GM18498 (cell line): Measurements from ENCODE around the gene PKNOX2.

Experiments used
- ATAC-seq: cut with Tn5 transposase; IDR thresholded peaks from one replicate; pipeline ENCODE4 v1.9.1; 2021; ENCODE audit warnings: mild to moderate bottlenecking, moderate library complexity; ENCODE audit not compliant: unreplicated experiment

The PKNOX2 gene, protein sequence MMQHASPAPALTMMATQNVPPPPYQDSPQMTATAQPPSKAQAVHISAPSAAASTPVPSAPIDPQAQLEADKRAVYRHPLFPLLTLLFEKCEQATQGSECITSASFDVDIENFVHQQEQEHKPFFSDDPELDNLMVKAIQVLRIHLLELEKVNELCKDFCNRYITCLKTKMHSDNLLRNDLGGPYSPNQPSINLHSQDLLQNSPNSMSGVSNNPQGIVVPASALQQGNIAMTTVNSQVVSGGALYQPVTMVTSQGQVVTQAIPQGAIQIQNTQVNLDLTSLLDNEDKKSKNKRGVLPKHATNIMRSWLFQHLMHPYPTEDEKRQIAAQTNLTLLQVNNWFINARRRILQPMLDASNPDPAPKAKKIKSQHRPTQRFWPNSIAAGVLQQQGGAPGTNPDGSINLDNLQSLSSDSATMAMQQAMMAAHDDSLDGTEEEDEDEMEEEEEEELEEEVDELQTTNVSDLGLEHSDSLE

DNA sequence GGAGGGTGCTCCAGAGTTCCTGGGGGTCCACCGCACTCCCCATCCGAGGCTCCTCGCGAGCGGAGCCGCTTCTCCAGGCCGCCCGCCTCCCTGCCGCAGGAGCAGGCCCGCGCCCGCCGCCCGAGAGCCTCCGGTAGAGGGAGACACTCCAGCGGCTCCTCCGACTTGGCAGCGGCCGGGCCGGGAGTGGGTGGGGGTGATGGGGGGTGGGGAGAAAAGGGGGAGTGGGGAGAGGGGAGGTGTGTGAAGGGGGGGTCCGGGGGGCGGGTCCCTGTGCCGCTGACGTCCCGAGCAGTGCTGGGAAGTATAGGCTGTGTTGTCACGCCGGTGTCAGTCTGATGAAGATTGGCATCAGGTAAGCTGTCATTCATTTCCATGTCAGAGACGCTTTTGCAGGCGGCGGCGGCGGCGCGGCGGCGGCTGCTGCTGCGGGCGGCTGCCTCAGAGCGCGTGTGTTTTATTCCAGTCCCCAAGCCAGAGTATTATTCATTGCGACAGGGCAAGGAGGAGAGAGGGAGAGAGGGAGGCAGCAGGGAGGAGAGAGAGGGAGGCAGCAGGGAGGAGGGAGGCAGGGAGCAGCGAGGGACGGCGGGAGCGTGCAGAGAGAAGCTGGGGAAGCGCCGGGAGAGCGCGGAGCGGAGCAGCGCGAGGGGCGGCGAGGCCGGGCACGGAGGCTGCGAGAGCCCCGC is at the start of gene PKNOX2:
Gene PKNOX2, plus strand, starts transcription at position 330 of the 689 bp plus-strand sequence. CDS start 186,555 bp downstream, outside the sequence.
- peak; percentile 61 for ATAC-seq

DNA sequence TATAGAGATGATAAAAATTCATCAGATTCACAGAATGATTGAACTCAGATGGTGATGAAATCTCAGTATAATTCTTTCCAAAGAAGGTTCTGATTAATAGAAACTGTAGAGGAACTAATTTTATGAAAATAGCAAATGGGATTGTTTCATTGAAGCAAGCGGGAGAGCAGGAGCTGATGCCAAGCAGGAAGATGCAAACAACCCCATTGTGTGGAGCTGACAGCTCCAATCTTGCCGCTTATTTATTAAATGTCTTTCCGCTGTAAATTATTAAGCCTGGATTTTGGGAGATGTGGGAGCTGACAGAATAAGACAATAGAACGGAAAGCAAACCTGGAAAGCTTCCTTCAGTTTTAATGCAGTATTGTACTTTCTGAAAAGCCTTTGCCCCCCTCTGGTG is 47.1 kb upstream of the PKNOX2 start:
- ATAC-seq, result no peak

DNA sequence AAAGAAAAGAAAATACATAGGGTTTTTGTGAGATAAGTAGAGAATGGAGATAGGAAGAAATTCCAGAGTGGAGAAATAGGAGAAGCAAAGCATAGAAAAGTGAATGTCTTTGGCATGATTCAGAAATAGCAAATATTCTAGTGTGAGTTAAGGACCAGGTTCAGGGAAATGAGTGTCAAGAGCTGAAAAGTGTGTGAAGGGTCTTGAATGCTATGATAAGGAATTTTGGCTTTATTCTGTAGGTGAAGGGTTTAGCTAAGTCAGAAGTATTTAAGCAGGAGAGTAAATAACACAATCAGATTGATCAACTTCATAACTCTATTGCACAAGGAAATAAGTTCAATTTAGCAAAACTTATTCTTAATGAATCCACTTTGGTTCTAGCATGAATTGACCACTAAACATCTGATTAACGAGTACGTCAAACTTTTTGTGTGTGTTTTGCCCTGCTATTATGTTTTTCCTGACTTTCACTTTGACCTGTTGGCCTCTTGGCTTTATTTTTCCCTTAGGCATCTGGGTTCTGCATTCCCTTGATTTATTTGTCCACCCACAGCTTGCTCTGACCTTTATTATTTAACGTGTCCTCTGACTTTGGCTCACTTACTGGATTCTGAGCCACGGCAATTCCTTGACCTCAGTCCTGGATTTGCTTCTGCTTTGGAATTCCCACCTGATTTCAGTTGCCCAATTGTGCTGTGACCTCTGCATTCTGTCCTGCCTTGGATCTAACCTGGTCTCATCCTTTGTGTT is 41.2 kb upstream of the PKNOX2 start:
- no peak for ATAC-seq

DNA sequence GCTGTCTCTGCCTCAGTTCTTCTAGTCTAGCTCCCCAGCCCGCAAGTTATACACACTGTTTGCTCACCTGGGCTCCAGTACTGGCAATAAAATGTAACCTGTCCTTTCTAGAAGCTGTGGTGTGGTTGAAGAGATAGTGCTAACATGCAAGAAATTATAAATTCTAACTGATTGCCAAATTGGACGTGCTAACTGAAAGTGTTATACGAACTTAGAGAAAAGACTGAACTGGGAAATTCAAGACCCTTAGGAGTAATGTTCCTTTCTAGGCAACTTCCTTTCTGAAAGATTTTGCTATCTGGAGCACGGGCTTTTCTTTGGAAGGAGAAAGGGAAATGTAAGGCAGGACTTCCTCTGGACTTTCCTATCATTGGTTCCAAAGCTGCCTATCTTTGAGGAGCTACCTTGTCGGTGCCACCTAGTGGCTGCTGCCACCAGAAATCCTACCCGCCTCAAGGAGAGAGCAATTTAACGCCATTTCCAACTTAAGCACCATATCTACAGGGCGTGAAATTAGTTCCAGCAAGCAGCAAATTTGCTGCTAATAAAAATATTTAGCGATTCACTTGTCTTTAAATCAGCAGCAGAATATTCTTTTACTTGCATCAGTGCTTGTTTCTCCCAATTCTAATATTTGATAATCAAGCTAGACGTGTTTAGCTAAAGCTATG is 40.5 kb upstream of the PKNOX2 start:
- ATAC-seq, result peak; percentile 80

DNA sequence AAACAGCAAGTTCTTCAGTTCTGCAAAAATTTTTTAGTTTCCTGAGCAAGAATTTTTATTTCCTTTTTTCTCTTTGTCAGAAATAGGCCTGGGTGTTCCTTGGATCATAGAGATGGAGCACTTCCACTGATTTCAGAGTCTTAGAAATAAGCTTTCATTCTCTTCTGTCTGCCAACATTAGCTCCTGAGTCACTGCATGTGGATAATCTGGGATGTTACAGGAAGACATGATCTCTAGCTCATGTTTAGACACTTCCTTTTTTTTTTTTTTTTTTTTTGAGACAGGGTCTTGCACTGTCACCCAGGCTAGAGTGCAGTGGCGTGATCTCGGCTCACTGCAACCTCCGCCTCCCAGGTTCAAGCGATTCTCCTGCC is 39.9 kb upstream of the PKNOX2 start:
- no peak for ATAC-seq

DNA sequence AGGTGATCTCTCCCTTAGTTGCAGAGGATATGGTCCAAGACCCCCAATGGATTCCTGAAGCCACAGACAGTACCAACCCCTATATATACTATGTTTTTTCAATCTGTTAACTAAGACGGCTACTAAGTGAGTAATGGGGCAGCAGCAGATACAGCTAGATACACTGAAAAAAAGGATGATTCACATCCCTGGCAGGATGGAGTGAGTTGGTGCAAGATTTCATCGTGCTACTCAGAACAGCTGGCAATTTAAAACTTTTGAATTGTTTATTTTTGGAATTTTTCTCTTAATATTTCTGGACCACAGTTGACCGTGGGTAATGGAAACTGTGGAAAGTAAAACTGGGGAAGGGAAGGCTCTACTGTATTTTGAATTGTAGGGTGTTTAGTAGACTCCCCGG is 36.1 kb upstream of the PKNOX2 start:
- no peak for ATAC-seq

DNA sequence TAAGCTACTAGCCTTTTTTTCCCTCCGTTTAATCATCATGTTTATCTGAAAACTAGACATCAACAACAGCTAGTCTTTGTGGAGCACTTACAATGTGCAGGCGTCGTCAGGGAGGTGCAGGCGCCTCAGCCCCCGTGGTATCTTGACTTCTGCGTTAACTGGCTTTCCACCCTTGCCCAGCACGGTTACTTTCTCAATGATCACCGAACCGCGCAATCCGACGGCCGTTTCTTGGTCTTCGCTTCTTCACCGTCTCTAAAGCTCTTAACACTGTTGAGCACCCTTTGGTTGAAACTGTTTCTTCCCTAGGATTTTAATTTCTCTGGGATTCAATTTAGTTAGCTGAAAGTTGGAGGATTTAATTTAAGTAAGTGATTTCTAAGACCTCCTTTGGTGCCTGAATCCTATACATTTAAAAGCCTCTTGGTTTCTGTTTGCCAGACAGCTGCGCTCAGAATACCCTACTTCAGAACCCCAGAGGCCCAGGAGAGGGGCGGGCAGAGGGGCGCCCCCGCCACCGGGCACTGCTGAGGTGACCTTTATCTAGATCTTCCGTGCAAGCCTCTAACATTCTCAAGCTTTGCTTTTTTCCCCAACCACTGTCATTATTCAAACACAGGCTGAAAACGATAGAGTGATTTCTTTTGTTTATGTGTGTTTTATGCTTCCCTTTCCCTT is 35.1 kb upstream of the PKNOX2 start:
- no peak for ATAC-seq

DNA sequence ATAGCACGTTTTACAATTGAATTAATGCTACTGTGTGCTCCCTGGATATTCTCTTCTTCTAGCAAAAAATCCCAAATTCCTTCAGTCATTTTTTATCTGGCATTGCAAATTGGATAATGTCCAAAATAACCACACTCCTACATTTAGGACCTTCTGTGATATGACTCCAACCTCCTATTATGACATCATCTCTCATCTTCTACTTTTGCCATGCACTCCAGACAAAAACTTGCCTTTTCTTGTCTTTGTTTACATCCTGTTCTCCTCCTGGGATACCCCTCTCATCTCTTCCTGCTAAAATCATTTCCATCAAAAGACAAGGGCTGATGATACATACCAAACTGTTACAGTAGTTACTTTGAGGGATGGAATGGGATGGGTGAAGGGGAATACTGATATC is 32.5 kb upstream of the PKNOX2 start:
- no peak for ATAC-seq

DNA sequence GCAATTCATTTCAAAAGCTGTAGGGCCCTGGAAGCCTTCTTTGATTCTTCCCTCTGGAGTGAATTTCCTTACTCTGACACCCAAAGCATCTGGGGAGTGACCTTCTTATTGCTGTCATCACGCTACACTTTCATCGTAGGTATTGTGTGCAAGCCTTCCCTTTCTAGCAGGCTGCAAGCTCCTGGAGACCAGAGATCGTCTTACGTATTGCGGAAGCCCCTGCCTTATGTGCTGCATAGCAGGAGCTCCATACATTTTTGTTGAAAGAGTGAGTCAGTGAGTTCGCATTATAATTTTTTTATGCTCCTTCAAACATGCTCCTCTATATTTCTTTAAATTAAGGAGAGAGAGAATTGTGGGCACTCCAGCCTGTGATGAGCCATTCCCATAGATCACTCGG is 32.0 kb upstream of the PKNOX2 start:
- ATAC-seq, result no peak

DNA sequence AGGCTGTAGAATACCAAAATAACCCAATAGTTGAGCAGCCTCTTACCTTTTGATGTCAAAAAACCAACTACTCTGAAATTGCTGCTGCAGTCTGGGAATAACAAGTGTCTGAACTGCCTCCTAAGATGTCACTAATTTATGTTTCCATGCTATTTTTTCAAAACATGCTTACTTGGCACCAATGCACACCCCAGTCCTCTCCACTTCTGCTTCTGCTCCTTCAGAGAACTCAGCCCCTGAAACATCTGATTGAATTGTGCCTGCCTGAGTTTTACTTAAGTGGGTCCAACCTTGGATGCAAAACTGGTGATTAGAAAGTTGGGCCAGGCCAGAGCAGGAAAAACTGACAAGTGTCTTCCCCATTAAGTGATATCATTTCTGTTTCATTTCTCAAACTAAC is 28.6 kb upstream of the PKNOX2 start:
- no peak for ATAC-seq

DNA sequence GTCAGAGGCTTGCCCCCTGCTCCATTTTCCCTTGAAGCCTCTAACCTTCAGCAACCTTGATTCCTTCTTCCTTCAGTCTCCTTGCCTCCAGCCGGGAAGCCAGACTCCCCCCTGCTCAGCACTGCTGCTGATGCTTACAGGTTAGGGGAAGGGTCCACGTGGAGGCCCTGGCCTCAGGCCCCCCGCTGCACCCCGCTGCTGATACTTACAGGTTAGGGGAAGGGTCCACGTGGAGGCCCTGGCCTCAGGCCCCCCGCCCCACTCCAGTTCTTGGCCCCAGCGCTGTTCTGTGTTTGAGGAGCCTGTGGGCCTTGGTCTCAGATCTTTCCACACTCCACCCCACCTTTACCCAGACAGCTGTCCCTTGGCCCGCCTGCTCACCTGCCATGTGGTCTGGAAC is 25.6 kb upstream of the PKNOX2 start:
- ATAC-seq, result no peak

DNA sequence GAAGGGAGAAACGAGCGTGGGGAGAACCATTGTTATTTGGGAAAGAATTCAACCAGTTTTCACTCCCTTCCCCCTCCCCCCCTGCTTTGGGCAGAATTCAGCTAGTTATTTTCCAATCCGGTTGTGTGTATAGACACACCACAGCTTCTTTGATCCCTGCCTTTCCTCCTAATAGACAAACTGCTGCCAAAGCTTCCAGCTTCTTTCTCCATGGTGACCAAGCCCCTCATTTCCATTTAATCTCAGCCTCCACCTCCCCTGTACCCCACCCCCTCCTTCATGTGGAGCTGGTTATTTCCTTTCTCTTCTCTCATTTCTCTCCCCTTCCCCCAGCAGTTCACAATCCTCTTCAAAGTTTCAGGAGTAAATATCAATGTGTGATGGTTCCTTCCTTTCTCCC is 24.8 kb upstream of the PKNOX2 start:
- no peak for ATAC-seq

DNA sequence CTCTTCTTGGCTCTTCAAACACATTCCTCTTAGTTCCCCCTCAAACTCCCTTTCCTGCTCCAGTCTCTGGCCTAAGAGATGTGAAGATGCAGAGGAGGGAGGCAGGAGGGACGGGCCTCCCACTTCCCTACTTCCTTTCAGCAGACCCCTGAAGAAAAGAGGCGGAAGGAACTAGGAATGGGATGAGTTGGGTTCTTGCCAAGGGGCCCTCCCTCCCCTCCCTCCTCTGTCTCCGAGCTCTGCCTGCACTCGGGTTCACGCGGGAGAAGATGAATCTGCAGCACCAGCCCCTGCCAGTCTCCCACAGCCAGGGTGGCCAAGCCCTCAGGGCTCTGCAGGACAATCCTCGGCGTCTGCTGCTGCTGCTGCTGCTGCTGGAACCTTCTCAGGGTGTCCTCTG is 24.3 kb upstream of the PKNOX2 start:
- ATAC-seq, result no peak

DNA sequence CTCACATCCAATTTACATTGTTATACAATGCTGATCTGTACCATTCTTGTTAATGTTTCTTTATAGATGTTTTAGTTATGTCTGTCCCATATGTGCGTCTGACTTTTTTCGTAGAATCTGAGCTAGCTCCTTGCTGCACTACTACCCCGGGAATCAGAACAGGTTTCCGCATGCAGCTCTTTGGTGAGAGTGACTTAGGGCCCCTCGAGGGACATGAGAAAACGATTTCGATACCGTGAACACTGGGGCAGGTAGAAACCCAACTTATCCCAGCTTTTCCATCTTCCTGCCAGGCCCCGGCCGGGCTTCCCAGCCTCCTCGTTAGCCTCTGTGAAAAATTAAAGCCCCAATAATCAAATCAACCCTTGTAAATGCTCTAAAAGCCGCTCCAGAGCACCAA is 23.4 kb upstream of the PKNOX2 start:
- no peak for ATAC-seq

DNA sequence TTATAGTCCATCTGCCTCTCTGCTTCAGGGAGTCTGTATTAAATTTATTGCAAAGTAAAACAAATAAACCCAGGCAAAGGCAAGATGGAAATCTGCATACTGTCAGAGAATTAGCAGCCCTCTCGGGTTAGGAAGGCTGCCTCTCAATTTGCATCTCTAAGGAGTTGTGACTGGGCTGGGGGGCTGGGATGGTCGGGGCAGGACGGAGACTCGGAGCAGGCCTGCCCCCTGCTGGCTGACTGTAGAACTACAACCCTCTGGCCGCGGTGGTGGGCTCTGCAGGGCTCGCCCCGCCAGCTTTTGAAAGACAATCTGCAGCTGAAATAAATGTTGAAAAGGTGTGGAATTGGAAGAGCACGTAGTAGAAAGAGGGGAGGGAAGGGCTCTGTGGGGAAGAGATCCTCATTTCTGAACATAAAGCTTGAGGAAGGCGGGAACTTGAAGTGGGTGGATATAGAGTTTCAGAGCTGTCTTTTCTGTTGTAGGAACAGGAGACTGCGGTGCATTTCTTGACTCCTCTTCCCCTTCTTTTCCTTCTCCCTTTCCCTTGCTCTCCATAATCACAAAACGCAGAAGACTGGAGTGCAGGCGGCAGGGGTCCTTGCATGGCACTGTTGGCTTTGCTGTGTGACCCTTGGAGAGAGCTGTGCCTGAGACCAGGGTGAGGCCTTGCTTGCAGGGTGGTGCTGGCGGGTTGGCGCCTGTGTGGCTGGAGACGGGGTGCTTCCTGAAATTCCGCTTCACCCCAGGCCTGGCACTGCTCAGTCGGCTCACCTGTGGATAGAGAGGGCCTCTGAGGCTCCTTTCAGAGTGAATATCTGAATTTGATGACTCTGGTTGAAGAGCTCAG is 22.6 kb upstream of the PKNOX2 start:
- ATAC-seq, result peak; percentile 82

DNA sequence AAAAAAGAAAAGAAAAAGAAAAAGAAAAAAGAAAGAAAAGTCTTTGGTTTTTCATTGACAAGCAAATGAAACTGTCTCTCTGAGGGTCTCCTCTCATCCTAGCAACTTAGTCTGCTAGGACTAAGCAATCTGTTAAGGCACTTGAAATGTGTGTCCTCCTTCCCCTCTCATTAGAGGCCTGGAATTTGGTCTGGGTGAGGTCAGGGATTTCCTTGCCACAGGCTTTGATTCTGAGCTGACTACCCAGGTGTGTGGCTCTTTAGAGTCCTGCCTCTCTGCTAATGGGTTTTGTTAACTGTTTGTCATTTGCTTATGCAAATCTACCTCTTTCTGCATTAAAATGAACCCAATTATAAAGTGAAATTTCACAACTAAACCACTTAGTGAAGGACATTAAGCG is 18.3 kb upstream of the PKNOX2 start:
- ATAC-seq, result no peak

DNA sequence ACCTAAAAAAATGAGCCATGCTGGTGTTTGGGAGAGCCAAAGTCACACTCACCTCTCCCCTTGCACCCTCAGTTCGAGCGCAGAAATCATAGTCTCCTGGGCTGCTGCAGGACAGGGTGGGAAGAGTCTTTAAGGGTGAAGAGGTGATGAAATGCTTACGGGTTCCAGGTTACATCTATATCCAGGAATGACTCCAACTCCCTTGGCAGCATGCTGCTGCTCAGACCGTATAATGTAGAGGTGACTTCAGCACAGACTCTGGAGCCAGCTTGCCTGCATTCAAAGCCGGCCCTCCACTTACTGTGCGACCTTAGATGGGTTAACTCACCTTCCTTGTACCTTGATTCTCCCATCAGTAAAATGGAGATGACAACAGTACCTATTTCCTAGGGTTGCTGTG is 17.3 kb upstream of the PKNOX2 start:
- no peak for ATAC-seq

DNA sequence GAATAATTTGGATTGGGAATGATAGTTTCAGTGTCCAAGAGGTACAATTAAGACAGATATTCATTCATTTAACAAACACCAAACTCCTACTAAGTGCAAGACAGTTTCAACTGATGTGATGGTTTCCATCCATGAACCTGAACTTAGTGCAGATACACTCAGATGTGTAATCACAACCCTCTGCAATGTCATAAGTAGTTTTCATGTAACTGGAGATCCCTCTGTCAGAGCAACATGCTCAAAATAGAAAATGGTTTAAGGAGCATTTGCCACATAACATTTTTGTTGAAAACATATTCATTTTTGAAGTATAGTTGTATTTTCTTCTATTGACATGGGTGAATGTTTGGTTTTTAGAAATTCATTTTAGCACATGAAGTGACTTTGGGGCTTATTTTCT is 16.5 kb upstream of the PKNOX2 start:
- no peak for ATAC-seq

DNA sequence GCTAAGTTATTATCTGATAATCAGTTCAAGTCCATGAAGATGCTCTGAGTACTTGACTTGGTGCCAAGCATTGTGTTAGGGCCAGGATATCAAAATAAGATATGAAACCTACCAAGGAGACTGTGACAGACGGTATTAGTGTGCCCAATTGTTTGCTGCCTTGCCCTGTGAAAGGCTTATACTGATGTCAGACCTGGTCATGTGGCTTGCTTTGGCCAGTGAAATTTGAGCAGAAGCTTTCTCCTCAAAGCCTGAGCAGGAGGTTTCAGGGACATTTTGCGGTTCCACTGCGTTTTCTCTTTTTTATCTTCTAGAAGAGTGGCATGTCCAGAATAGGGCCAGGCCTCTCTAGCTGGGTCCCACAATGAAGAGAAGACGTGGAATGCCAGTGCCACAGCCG is 15.8 kb upstream of the PKNOX2 start:
- no peak for ATAC-seq

DNA sequence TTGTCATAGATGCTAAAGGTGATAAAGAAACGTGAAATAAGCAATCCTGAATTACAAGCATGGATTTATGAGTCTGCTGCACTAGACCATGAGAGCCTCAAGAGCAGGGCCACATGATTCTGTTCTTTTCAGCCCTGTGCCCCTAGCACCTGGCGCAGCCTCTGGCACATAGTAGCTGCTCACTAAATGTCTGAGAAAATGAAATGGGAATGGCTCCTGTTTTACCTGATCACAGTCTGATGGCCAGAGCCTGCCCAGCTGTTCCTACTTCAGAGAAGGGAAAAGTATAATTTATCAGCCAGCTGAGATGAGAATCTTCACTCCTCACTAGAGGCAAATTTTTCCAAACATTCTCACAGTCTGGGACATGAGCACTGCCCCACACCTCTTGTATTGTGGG is 10.7 kb upstream of the PKNOX2 start:
- no peak for ATAC-seq
